GM18519 (cell line): ENCODE data around the gene MXD1.

Source experiments
- ATAC-seq: cut with Tn5 transposase; IDR thresholded peaks from one replicate; pipeline ENCODE4 v1.9.1; 2021; ENCODE audit warnings: mild to moderate bottlenecking, moderate library complexity; ENCODE audit not compliant: unreplicated experiment, low FRiP score

The MXD1 gene

DNA sequence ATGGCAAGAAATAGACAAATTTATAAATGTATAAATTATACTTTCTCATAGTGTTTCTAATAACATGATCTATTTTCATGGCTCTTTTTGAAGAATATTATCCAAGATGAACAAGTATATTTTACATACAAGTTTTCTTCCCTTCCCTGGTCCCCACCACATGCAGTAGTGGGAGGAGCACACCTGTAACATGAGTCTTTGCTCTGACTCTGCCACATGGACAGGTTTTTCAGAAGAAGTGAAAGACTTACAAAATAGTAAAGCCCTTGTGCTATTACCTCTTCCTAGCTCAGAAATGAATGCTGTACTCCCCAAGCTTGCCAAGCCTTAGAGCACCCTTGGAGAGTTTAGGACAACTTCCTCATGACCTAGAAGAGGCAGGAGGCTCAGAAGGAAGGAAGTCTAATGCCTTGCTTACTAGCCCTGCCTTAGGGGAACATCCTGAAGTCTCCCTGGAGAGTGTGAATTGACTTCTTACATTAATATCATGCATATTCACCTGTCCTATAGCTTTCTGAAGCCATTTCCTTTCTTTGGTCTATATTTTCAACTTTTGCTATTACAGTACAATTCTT is 18.4 kb downstream of the MXD1 start:
- no peak for ATAC-seq

DNA sequence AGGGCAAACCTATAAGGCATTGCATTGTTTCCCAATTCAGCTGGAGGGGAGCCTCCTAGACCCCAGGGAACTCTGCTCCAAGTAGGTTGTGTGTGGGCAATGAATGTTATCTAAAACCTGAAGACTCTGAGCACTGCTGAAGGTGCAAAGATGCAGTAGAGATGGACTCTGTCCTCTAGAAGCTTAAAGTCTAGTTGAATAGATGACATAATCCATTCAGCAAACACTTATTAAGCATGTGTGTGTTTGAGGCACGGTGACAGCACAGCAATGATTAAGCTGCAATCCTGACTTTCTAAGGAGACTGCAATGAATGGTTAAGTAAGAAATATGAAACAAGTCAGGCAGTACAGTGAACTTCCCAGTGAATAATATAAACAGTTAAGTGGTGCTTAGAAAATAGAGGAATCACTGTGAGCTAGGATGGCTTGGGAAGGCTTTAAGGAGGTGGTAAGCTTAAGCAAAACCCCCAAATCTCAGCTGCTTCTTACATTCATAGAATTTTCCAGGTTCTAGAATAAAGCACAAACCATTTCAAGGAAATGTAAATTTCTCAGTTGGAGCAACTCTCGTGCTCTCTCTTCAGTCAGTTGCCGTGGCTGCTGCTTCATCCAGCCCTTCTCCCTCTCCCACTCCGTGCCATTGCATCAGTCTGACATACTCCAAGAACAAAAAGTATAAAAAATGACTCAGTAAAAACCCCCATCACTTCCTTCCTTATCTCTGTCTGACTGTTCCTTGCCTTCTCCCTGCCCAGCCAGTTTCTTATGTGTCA is 19.1 kb downstream of the MXD1 start:
- ATAC-seq = no peak

DNA sequence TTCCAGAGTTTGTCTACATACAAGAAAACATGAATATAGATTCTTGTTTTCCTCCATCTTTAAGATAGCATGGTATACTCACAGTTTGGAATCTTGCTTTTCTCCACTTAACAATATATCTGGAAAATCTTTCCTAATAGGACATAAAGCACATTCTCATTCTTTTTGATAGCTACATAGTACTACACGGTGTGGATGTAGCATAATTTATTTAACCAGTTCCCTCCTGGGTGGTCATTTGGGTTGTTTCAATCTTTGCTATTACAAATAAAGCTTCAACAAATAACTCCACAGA is 19.7 kb downstream of the MXD1 start:
- ATAC-seq = no peak

DNA sequence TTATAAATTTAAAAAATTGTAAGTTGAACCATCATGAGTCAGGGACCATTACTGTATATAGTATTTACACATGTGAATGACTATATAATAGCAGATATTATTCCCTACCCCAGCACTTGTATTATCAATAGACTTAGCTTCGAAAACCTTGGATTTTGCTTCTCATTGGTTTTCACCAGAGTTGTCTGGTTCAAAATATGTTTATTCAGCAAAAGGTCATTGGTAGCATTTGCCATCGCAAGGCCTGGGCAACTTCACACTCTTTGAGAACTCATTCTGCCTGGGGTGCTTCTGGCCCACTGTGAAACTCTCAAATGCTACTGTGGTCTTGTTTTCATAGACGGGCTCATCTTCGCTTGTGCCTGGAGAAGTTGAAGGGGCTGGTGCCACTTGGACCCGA is 20.1 kb downstream of the MXD1 start:
- ATAC-seq = no peak

DNA sequence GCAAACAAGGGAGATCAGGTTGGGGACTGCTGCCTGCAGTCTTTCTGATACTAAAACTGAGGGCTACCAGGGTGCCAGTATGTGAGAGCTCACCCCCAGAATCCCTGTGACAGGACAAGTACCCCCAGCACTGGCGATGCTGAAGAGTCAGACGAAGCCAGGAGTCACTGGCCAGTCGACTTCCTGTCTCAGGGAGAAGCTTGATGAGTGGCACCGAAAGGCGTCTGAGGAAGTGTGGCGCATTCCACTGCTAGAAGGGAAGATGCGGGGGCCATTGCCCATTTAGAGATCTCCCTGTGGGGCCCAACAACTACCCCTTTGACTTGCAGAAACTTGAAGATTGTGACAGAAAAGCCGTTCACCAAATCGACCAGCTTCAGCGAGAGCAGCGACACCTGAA is 22.0 kb downstream of the MXD1 start:
- ATAC-seq = no peak

DNA sequence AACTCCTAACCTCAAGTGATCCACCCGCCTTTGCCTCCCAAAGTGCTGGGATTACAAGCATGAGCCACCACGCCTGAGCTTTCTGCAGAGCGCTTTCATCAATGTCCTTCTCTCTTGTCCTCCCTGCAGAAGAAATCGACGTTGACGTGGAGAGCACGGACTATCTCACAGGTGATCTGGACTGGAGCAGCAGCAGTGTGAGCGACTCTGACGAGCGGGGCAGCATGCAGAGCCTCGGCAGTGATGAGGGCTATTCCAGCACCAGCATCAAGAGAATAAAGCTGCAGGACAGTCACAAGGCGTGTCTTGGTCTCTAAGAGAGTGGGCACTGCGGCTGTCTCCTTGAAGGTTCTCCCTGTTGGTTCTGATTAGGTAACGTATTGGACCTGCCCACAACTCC is 23.1 kb downstream of the MXD1 start:
- ATAC-seq = no peak

DNA sequence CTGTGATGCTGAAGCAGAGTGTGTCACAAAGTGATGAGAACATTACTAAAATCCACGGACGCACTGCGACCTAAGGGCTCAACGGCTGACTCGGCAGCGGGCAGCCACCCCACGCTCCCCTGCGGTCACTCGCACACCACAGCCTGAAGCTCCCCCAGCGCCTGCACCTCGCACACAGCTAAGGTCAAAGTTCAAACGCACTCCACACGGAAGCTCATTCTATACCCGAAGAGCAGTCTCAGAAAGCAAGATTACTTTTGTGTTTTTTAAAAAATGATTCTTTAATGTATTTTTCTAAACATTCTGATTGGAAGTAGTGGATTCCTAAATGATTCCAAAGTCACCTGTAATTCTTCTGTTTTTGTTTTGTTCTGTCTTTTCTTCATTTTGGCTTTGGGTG is 24.8 kb downstream of the MXD1 start:
- no peak for ATAC-seq

DNA sequence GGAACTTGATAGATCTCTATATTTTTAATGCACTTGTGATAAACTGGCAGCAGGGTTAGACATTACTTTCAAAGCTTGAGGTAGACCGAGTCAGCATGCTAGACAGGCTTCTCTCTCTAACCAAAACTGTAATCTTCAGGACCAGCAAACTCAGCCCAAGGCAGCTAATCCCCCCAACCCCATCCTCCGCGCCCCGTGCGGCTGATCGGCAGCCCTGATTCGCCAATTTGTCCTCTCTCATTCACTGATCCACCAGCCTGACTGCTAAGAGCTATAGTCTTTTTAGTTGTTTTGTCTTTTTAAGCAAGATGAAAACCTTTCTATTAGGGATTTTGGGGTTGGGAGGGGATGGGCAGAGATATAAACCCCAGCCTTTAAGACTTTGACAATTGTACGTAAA is 25.8 kb downstream of the MXD1 start:
- ATAC-seq = no peak

DNA sequence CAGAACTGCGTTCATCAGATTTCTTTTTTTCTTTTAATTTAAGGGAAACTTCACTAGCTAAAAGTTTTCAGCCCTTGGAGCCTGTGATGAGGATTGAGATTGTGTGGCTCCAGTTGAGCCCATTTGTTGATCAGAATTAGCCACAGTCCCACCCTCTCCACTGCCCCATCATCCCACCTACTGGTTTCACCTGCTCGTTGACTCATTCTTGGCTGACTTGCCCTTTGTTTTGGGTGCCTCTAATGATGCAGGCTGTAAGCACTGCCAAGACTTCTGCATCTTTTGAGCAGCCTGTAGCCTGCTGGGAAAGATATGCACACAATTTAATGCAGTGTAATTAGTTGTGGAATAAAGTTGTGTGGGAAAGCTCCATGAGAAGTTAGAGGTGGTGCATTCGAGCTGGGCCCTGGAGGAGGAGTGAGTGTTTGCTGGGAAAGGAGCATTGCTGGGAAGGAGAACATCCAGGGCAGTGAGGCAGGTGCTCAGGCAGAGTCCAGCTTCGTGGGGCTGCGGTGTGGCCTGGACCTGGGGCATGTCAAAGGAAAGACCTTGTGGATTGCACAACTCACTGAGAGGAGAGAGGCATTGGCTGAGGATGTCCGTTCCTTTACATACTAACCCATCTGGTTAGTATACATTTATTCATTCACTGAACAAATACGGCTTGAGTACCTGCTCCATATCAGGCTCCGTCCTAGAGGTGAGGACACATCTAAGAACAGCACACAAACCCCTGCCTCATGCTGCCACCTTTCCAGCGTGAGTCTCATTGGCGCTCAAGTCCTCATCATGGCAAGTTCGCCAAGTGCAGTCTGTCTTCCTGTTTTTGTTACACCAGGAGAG is 28.3 kb downstream of the MXD1 start:
- ATAC-seq = no peak

DNA sequence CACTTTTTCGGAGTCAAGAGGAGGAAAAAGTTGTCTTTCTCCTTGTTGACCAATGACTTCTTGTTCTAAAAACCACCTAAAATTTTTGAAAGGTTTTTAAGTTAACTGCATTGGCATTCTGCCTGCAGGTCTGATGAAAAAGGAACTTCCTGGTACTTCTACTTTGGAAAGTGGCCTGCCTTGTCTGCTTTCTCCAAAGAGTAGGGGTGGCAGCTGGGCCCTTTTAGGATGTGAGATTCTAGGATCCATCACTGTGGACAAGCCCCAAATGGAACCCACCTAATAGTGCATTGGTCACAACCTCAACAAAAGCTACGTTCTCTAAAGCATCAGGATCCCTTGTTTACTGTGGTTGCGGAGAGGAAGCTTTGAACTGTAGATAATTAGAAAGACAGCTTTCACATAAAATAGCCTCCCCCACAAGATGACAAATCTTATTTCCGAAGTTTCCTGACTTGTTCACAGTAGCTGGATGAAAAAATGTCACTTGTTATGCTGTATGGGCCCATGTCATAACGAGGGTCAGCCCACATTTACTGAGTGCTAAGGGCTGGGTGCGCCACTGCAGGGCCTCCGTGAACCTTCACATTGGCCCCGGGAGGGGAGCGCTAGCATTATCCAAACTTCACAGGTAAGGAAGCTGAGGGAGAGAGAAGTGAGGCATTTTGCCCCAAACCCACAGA is 29.1 kb downstream of the MXD1 start:
- no peak for ATAC-seq

DNA sequence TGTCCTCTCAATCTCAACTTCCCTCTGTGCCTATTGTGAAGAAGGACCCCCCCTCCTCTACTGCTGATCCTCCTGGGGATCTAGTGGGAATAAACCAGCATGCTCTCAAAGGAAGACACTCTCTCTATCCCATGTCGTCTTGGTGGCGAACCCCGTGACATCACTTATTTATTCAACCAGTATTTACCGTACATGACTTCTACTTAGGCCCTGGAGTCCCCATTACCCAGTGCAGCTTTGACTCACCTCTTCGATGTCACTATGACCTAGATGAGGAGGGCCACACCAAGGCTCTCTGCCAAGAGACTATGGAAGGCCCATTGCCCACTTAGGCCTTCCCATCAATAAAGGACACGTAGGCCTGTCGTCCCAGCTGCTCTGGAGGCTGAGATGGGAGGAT is 29.8 kb downstream of the MXD1 start:
- ATAC-seq = no peak

DNA sequence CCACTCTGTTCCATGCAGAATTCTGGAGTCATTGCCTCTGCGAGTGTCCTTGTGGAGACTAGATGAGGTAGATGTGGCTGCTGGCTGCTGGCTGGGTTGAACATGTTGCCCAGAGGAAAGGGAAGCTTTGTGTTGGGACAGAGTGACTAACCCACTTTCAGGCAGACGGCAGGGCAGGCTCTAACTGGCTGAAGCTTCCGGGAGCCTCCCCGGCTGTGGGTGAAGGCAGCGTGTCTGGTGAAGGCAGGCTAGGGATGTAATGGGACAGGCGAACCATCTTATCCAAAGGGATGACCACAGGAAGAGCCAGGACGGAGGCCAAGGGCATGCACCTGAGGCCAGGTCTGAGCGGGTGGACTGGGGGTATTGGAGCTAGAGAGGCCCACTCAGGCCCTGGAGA is 30.5 kb downstream of the MXD1 start:
- no peak for ATAC-seq

DNA sequence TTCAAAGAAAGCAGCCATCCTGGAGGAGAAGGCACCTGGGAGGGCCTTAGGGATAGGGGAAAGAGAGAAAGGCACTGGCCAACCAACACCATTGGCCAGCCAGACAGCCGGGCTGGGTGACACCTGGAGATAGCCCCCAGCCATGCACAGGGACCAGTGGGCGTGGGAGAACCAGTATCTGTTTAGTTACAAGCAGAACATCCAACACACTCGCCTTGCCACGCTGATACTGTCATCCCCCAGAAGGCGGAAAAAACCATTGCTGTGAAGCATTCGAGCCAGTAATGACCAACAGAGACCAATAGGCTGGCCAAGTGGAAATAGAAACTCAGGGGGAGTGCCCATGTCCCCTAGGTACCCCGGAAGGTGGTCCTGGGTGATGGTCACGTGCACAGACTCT is 31.0 kb downstream of the MXD1 start:
- no peak for ATAC-seq

DNA sequence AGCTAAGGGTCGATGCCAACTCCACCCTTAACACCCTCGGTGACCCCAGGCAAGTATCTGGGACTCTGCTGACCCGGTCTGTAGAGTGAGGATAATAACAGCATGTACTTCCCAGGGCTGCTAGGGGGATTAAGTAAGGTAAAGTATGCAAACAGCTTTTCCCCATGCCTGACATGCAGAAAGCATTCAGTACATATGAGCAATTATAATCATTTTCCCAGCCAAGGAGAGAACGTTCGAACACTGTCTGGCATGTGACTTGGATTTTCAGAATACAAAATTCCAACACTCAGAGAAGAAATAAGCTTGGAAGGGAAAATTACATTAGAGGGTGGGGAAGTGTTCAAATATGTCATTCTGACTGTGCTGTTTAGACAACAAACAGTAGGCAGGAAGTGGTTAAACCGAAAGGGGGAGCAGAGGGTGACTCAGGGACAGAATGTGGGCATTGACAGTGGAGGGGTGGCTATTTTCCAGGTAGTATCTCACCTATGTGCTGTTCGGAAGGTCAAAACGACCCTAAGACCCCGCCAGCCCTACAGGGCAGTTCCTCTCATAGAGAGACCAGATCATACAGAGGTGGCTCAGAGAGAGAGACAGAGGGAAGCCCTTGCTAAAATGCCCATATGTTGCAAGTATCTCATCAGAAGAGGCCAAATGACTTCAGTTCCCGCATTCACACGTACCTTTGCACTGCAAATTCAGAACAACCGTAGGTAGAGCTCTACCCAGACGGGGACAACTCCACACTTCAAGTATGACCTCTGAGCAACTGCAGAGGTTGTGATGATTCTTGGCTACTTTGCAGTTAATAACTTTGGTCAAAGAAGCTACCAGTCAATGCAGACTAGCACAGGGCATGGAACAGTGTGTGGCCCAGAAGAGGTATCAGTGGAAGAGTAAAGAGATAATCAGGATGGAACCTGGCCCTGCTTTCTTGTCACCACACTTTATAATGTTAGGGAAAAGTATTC is 31.7 kb downstream of the MXD1 start:
- no peak for ATAC-seq

DNA sequence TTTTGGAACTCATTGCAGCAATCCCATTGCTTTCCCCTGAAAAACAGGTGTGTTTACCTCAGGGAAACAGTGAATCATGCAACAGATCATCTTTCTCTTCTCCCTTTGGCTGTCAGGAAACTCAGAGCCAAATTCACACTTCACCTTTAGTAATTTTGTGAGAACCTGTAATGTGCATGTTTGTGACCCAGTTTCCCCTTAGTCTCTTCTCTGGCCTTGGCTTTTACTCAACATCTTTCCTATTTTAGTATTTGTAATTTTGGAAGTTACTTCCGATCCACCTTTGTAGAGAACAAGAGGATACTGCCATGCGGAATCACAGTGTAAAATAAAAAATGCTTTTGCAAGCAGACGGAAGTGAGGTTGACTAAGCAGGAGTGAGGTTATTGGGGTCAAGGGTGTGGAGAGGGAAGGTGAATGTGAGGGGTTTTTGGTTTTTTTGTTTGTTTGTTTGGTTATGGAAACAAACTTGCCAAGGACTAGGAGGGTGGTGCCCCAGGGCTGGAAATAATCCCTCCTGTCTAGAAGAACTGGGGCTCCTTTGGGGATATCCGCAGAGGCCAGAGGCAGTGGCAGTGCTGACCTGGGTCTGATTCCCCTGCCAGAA is 32.5 kb downstream of the MXD1 start:
- no peak for ATAC-seq

DNA sequence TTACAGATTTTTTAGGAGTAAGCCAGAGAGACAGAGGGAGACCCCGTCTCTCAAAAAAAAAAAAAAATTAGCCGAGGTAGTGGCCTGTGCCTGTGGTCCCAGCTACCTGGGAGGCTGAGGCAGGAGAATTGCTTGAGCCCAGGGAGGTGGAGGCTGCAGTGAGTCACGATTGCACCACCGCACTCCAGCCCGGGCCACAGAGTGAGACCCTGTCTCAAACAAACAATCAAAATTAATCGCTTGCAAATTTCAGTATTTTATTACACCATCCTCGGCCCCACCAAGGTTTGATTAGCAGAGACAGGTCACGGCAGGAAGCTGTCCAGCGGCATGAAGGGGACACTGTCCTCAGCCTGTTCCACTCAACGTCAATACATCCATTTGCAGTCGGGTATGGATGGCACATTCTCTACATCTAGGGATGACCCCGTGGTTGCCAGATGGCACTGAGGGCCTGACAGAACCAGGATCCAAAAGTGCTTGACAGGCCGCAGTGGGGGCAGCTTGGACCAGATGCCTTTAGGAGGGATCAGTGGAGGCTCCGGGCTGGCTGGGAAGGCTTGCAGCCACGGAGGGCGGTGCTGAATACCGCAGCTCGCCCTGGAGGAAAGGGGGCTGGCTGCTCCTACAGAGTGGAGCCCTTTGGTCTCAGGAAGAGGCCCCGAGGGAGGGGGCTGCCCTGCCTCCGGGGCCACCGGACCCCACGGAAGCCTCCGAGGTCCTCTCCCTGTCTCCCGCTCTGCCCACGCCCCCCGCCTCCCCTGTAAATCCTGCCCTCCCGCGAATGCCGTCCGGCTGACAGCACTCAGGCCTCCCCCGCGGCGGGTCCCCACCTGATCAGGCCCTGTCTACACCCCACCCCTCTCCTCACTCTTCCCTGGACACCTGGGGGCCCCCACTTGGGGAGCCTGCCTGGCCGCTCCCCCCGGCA is 33.4 kb downstream of the MXD1 start:
- ATAC-seq = no peak

DNA sequence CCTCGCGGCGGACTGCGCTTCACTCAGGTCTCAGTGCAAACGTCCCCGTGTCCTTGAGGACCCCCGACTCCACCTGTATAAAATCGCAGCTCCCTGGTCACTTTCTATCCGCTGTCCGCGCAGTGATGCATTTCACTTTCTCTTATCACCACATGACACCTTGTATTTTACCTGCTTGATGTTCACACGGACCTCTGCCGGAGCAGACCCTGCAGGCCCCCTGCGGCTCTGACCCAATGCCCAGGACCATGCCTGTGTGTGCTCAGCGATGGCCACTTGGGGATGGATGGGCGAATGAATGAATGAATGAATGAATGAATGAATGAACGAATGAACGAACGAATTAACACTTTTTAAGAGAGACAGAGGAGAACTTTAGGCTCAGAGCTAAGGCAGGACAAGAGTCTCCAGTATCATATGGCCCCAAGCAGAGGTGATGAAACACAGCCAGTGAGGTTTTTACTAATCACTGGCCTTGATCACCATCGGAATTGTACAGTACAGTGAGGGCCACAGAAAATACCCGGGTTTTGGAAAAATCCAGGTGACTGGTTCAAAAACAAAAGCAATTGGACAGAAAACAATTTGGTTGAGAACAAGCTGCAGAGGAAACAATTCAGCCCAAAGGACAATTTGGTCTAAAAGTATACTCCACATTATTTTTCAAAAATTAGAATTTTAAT is 34.2 kb downstream of the MXD1 start:
- ATAC-seq = no peak

DNA sequence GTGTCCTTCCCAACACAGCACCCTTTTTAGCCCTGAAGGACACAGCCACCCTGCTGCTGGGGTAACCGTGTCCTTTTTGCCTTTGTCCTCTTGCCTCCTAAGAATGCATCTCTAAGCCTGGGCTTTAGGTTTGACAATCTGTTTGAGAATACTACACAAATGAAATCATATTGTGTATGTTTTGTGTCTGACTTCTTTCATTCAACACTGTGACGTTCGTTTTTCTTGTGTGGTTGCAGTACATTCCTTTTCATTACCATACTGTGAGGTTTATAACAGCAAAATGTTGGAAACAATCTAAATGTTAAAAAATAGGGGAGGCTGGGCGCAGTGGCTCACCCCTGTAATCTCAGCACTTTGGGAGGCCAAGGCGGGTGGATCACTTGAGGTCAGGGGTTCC is 35.3 kb downstream of the MXD1 start:
- ATAC-seq = no peak
